IPS-NIHi7 (cell line): ENCODE measurements around the gene EPHA2.

Experiments
- DNase-seq: peaks from one replicate; pipeline ENCODE4 v3.0.0; 2012; ENCODE audit warnings: mixed read lengths; ENCODE audit errors: extremely low spot score

Gene EPHA2

GRCh38 chr1:16149702-16150488 is 6.0 kb downstream of the EPHA2 start:
- no peak for DNase-seq

- no peak for DNase-seq
Measured at GRCh38 chr1:16149146-16149545, 6.7 kb downstream of the EPHA2 start.

- no peak for DNase-seq
Measured at GRCh38 chr1:16148329-16149092, 7.4 kb downstream of the EPHA2 start.

- DNase-seq: no peak
Measured at GRCh38 chr1:16147156-16147926, 8.5 kb downstream of the EPHA2 start.

GRCh38 chr1:16146279-16147155 is 9.4 kb downstream of the EPHA2 start:
- peak; percentile 92 for DNase-seq

GRCh38 chr1:16145662-16146278 is 10.1 kb downstream of the EPHA2 start:
- no peak for DNase-seq

GRCh38 chr1:16145030-16145661 is 10.7 kb downstream of the EPHA2 start:
- DNase-seq: no peak

- no peak for DNase-seq
Measured at GRCh38 chr1:16144325-16145029, 11.4 kb downstream of the EPHA2 start.

GRCh38 chr1:16143566-16144324 is 12.1 kb downstream of the EPHA2 start:
- DNase-seq: no peak

- DNase-seq: no peak
Measured at GRCh38 chr1:16143005-16143565, 12.8 kb downstream of the EPHA2 start.

GRCh38 chr1:16142383-16142995 is 13.4 kb downstream of the EPHA2 start:
- no peak for DNase-seq

GRCh38 chr1:16141573-16142336 is 14.1 kb downstream of the EPHA2 start:
- no peak for DNase-seq

GRCh38 chr1:16140068-16140596 is 15.7 kb downstream of the EPHA2 start:
- no peak for DNase-seq

- no peak for DNase-seq
Measured at GRCh38 chr1:16139473-16139962, 16.4 kb downstream of the EPHA2 start.

- no peak for DNase-seq
Measured at GRCh38 chr1:16138772-16139221, 17.1 kb downstream of the EPHA2 start.

- no peak for DNase-seq
Measured at GRCh38 chr1:16137890-16138467, 17.9 kb downstream of the EPHA2 start.

- no peak for DNase-seq
Measured at GRCh38 chr1:16135501-16135900, 20.4 kb downstream of the EPHA2 start.
